Neural cell (in vitro differentiated cells): ENCODE measurements around the gene CROCC2.

Source experiments
- CTCF ChIP-seq: fragments of 450-650 bp; IDR thresholded peaks from 2 replicates; pipeline ENCODE4 v1.5.1; 2014; ENCODE audit warnings: antibody characterized with exemption, mild to moderate bottlenecking, moderate library complexity; ENCODE audit not compliant: poor library complexity, severe bottlenecking
- EP300 ChIP-seq: fragments of 450-650 bp; conservative IDR thresholded peaks from 2 replicates; pipeline ENCODE4 v1.6.1; 2014; ENCODE audit warnings: antibody characterized with exemption, mild to moderate bottlenecking, moderate library complexity; ENCODE audit not compliant: poor library complexity, severe bottlenecking
- EZH2 ChIP-seq: fragments of 200-600, 300-800 bp; shearing (Covaris generic), sonication (generic); IDR thresholded peaks from 2 replicates; pipeline ENCODE4 v1.6.1; 2014; ENCODE audit warnings: antibody characterized with exemption, low read length, borderline replicate concordance, mild to moderate bottlenecking; ENCODE audit not compliant: insufficient read depth, poor library complexity, severe bottlenecking

GRCh38 chr2:240960971-240961876, 55.1 kb downstream of the CROCC2 start:
- TF ChIP-seq EZH2 (no peak), EP300 (no peak), CTCF (no peak)
